ENCODE results near the gene PEX11G.

DNA sequence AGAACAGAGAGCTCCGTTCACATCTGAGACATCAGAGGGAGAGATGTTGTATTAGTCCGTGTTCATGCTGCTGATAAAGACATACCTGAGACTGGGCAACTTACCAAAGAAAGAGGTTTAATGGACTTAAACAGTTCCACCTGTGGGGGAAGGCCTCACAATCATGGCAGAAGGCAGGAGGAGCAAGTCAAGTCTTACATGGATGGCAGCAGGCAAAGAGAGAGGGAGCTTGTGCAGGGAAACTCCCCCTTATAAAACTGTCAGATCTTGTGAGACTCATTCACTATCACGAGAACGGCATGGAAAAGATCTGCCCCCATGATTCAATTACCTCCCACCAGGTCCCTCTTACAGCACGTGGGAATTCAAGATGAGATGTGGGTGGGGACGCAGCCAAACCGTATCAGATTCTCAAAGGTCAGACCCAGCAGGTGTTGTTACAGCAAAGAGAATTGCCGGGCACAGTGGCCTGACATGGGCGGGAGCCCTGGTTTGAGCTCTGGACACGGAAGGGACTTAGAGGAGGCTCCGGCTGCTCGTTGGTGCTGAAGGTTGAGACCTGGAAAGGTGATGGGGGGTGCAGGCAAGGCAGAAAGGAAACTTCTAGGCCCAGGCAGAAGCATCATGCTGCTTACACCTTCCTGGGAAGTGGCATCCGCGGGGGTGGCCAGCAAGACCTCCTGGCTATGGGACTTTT lies 33.1 kb downstream of the PEX11G start:
- TF ChIP-seq, protein P1, sequence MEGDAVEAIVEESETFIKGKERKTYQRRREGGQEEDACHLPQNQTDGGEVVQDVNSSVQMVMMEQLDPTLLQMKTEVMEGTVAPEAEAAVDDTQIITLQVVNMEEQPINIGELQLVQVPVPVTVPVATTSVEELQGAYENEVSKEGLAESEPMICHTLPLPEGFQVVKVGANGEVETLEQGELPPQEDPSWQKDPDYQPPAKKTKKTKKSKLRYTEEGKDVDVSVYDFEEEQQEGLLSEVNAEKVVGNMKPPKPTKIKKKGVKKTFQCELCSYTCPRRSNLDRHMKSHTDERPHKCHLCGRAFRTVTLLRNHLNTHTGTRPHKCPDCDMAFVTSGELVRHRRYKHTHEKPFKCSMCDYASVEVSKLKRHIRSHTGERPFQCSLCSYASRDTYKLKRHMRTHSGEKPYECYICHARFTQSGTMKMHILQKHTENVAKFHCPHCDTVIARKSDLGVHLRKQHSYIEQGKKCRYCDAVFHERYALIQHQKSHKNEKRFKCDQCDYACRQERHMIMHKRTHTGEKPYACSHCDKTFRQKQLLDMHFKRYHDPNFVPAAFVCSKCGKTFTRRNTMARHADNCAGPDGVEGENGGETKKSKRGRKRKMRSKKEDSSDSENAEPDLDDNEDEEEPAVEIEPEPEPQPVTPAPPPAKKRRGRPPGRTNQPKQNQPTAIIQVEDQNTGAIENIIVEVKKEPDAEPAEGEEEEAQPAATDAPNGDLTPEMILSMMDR (IDR thresholded peaks at IDR 0.05; ENCODE audit: low read length): no peak
- TF ChIP-seq EZH2 (optimal IDR thresholded peaks at IDR 0.05; ENCODE audit: low read depth, low read length) (no peak), EZH2phosphoT487 (IDR thresholded peaks at IDR 0.05; ENCODE audit: low read length) (no peak)

Measured in MM.1S (cell line).